H9 (cell line): ENCODE data around the gene TELO2. TPM values are rescaled to one million over a fixed set of nuclear protein-coding genes. Genes with fewer than 3 reads are reported as not detected.

Source experiments
- DNase-seq: peaks from one replicate; pipeline ENCODE4 v3.0.0-alpha.2; 2017
- H2AFZ ChIP-seq: one replicate; pipeline ENCODE4 v1.6.1; 2013; ENCODE audit warnings: mild to moderate bottlenecking, low read length, control low read depth, moderate library complexity
- H2AK5ac ChIP-seq: 2 replicates; pipeline ENCODE4 v1.6.1; 2013; ENCODE audit warnings: low read length, control low read depth, mixed read lengths; ENCODE audit not compliant: insufficient read length
- H2BK120ac ChIP-seq: one replicate; pipeline ENCODE4 v1.6.1; 2013; ENCODE audit warnings: low read depth, mild to moderate bottlenecking, low read length, control low read depth, inconsistent platforms; ENCODE audit not compliant: poor library complexity, severe bottlenecking
- H2BK12ac ChIP-seq: 2 replicates; pipeline ENCODE4 v1.6.1; 2013; ENCODE audit warnings: low read length, control low read depth, mixed read lengths, low read depth; ENCODE audit not compliant: insufficient read length
- H2BK15ac ChIP-seq: 2 replicates; pipeline ENCODE4 v1.6.1; 2013; ENCODE audit warnings: low read depth, low read length, control low read depth
- H2BK20ac ChIP-seq: one replicate; pipeline ENCODE4 v1.6.1; 2013; ENCODE audit warnings: low read depth, mild to moderate bottlenecking, low read length, control low read depth, inconsistent platforms; ENCODE audit not compliant: poor library complexity, severe bottlenecking
- H2BK5ac ChIP-seq: 2 replicates; pipeline ENCODE4 v1.6.1; 2013; ENCODE audit warnings: low read length, control low read depth, mixed read lengths; ENCODE audit not compliant: insufficient read length
- H3K14ac ChIP-seq: 2 replicates; pipeline ENCODE4 v1.6.1; 2013; ENCODE audit warnings: low read length, control low read depth; ENCODE audit not compliant: insufficient read depth
- H3K18ac ChIP-seq: 2 replicates; pipeline ENCODE4 v1.6.1; 2013; ENCODE audit warnings: low read depth, mild to moderate bottlenecking, mixed read lengths, low read length, control low read depth; ENCODE audit not compliant: insufficient read length
- H3K23ac ChIP-seq: 2 replicates; pipeline ENCODE4 v1.6.1; 2013; ENCODE audit warnings: low read length, control low read depth, mixed read lengths, low read depth; ENCODE audit not compliant: insufficient read length
- H3K23me2 ChIP-seq: 2 replicates; pipeline ENCODE4 v1.6.1; 2013; ENCODE audit warnings: low read depth, mild to moderate bottlenecking, mixed read lengths, low read length, control low read depth; ENCODE audit not compliant: insufficient read length, poor library complexity, severe bottlenecking
- H3K27ac ChIP-seq: 2 replicates; pipeline ENCODE4 v1.5.1; 2013; ENCODE audit warnings: low read length, control low read depth, mixed read lengths, low read depth; ENCODE audit not compliant: insufficient read length
- H3K27me3 ChIP-seq: 2 replicates; pipeline ENCODE4 v1.6.1; 2013; ENCODE audit warnings: low read length, control low read depth, inconsistent platforms; ENCODE audit not compliant: insufficient read depth
- H3K4ac ChIP-seq: 2 replicates; pipeline ENCODE4 v1.6.1; 2013; ENCODE audit warnings: low read depth, mild to moderate bottlenecking, control low read depth, inconsistent platforms, low read length, moderate library complexity
- H3K4me1 ChIP-seq: 2 replicates; pipeline ENCODE4 v1.6.1; 2013; ENCODE audit warnings: low read length, control low read depth, inconsistent platforms; ENCODE audit not compliant: insufficient read depth
- H3K4me2 ChIP-seq: 2 replicates; pipeline ENCODE4 v1.6.1; 2013; ENCODE audit warnings: low read length, control low read depth, mixed read lengths; ENCODE audit not compliant: insufficient read length, insufficient read depth
- H3K56ac ChIP-seq: 2 replicates; pipeline ENCODE4 v1.6.1; 2013; ENCODE audit warnings: low read depth, mild to moderate bottlenecking, mixed read lengths, low read length, control low read depth; ENCODE audit not compliant: insufficient read length
- H3K79me1 ChIP-seq: 2 replicates; pipeline ENCODE4 v1.6.1; 2013; ENCODE audit warnings: low read depth, mild to moderate bottlenecking, moderate library complexity, low read length, control low read depth, inconsistent platforms; ENCODE audit not compliant: insufficient read depth, poor library complexity, severe bottlenecking
- H3K79me2 ChIP-seq: 2 replicates; pipeline ENCODE4 v1.6.1; 2013; ENCODE audit warnings: low read length, control low read depth, inconsistent platforms; ENCODE audit not compliant: insufficient read depth
- H3K9ac ChIP-seq: 2 replicates; pipeline ENCODE4 v1.6.1; 2013; ENCODE audit warnings: low read length, control low read depth, mixed read lengths; ENCODE audit not compliant: insufficient read length; ENCODE audit errors: extremely low read depth
- H3K9me3 ChIP-seq: one replicate; pipeline ENCODE4 v1.6.1; 2013; ENCODE audit warnings: low read depth, low read length, inconsistent platforms; ENCODE audit not compliant: control insufficient read depth
- H3T11ph ChIP-seq: one replicate; pipeline ENCODE4 v1.6.1; 2013; ENCODE audit warnings: mild to moderate bottlenecking, low read length, control low read depth, inconsistent platforms
- H4K20me1 ChIP-seq: one replicate; pipeline ENCODE4 v1.6.1; 2013; ENCODE audit not compliant: control insufficient read depth, insufficient read length, insufficient read depth
- H4K5ac ChIP-seq: 2 replicates; pipeline ENCODE4 v1.6.1; 2013; ENCODE audit warnings: low read depth, mild to moderate bottlenecking, mixed read lengths, low read length, control low read depth; ENCODE audit not compliant: insufficient read length
- H4K8ac ChIP-seq: replicated peaks from 2 replicates; pipeline ENCODE4 v1.6.1; 2013; ENCODE audit warnings: low read length, control low read depth, mixed read lengths, low read depth; ENCODE audit not compliant: insufficient read length
- H4K91ac ChIP-seq: 2 replicates; pipeline ENCODE4 v1.6.1; 2013; ENCODE audit warnings: low read depth, mild to moderate bottlenecking, moderate library complexity, mixed read lengths, low read length, control low read depth; ENCODE audit not compliant: insufficient read length
- H3K27ac Mint-ChIP-seq, 3 experiments: 2 replicates in 2 of 3; 3 replicates in 1 of 3; pipeline ENCODE4 v1.8.0; 2020 to 2021; ENCODE audit warnings: mixed read lengths in 3 of 3, mild to moderate bottlenecking in 1 of 3, moderate library complexity in 1 of 3
- H3K27me3 Mint-ChIP-seq: 2 replicates; pipeline ENCODE4 v1.8.0; 2021; ENCODE audit warnings: low read depth, mild to moderate bottlenecking, moderate library complexity, mixed read lengths
- H3K36me3 Mint-ChIP-seq, 3 experiments: 2 replicates in 2 of 3; 3 replicates in 1 of 3; pipeline ENCODE4 v1.8.0; 2020 to 2021; ENCODE audit warnings: low read depth in 3 of 3, mixed read lengths in 3 of 3; ENCODE audit not compliant: insufficient read depth in 1 of 3
- H3K4me1 Mint-ChIP-seq, 2 experiments: 2 replicates each; pipeline ENCODE4 v1.8.0; 2020; ENCODE audit warnings: mixed read lengths in 2 of 2
- H3K4me3 Mint-ChIP-seq, 2 experiments: 2 replicates in 1 of 2; 3 replicates in 1 of 2; pipeline ENCODE4 v1.8.0; 2020 to 2021; ENCODE audit warnings: mild to moderate bottlenecking in 2 of 2, mixed read lengths in 2 of 2, moderate library complexity in 1 of 2
- H3K9me3 Mint-ChIP-seq, 2 experiments: 2 replicates in 1 of 2; 3 replicates in 1 of 2; pipeline ENCODE4 v1.8.0; 2020; ENCODE audit warnings: mild to moderate bottlenecking in 2 of 2, mixed read lengths in 2 of 2, moderate library complexity in 1 of 2
- WGBS: extraction: QIAGEN DNeasy Blood & Tissue Kit; methylation state at CpG from one replicate; pipeline ENCODE4 v1.1.7; 2013; ENCODE audit warnings: missing lambda C conversion rate, low lambda C conversion rate, mixed read lengths; ENCODE audit not compliant: insufficient read length; ENCODE audit errors: extremely low coverage; 5-methylcytosine and 5-hydroxymethylcytosine counted together
- total RNA-seq: library from RNA; stranded (reverse); gene quantifications from 2 replicates; pipeline ENCODE4 v1.2.1, GENCODE V29; 2021
- TF ChIP-seq, protein P1 (sequence below): fragments of 200-600 bp; sonication (generic); conservative IDR thresholded peaks from 3 replicates; pipeline ENCODE4 v1.8.0; 2021; ENCODE audit warnings: antibody characterized with exemption, mild to moderate bottlenecking

Gene TELO2
- total RNA-seq, 1 experiment from 2014 or later: 98.9 TPM

DNA sequence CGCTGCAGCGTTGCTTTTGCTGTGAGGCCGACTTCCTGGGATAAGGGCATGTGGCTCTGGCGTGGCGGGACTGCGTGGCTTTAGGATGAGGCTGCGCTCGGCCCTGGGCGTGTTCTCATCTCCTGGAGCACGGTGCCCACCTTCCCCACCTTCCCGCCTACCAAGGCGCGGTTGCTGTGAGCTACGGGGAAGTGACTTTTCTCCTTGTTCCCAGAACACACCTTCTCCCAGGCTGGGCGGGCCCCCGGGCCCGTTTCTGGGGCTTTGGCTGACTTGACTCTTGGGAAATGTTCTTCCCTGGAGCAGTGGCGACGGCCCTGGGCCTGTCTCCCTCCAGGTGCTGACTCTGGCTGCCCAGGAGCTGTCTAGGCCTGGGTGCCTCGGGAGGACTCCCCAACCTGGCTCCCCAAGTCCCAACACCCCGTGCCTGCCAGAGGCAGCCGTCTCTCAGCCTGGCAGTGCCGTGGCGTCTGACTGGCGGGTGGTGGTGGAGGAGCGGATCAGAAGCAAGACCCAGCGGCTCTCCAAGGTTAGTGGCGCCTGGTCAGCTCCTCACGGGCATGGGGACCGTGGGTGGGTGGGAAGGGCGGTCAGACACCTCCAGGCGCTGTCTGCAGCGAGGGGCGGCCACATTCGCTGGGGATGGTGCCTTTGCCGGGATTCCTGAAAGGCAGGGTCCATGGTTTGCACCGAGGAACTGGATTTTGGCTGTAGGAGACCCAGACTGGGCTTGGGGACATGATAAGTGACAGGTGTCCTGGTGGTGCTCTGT is 12.1 kb downstream of the TELO2 start:
- no peak overlapping the region for H3K18ac ChIP-seq
- H3K4ac ChIP-seq: no peak overlapping the region
- no peak overlapping the region for H2BK12ac ChIP-seq
- no peaks in the 10 kb centered on the region for H3K27me3 Mint-ChIP-seq
- no peak overlapping the region for H4K5ac ChIP-seq
- no peaks in the 10 kb centered on the region for H3K4me1 ChIP-seq
- no peaks in the 10 kb centered on the region for H3K27me3 ChIP-seq
- no peak overlapping the region for H3K4me2 ChIP-seq
- H4K8ac ChIP-seq: no peak overlapping the region
- H4K91ac ChIP-seq: no peak overlapping the region
- no peak overlapping the region for H2BK15ac ChIP-seq
- H2BK20ac ChIP-seq: no peak overlapping the region
- no peaks in the 10 kb centered on the region for H3K79me2 ChIP-seq
- no peaks in the 10 kb centered on the region for H3K79me1 ChIP-seq
- TF ChIP-seq, protein P1, sequence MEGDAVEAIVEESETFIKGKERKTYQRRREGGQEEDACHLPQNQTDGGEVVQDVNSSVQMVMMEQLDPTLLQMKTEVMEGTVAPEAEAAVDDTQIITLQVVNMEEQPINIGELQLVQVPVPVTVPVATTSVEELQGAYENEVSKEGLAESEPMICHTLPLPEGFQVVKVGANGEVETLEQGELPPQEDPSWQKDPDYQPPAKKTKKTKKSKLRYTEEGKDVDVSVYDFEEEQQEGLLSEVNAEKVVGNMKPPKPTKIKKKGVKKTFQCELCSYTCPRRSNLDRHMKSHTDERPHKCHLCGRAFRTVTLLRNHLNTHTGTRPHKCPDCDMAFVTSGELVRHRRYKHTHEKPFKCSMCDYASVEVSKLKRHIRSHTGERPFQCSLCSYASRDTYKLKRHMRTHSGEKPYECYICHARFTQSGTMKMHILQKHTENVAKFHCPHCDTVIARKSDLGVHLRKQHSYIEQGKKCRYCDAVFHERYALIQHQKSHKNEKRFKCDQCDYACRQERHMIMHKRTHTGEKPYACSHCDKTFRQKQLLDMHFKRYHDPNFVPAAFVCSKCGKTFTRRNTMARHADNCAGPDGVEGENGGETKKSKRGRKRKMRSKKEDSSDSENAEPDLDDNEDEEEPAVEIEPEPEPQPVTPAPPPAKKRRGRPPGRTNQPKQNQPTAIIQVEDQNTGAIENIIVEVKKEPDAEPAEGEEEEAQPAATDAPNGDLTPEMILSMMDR: no peak
- no peak overlapping the region for H3K23ac ChIP-seq
- H3K14ac ChIP-seq: no peak overlapping the region
- H3K4me1 Mint-ChIP-seq: no peaks in the 10 kb centered on the region
- H3K27ac Mint-ChIP-seq: no peak overlapping the region
- no peak overlapping the region for H2BK5ac ChIP-seq
- H3K9me3 Mint-ChIP-seq: no peaks in the 10 kb centered on the region
- no peak overlapping the region for H2BK120ac ChIP-seq
- H3K27ac ChIP-seq: no peak overlapping the region
- no peak overlapping the region for H3K9ac ChIP-seq
- no CpG with 5 or more reads among the region's 37 CpGs for WGBS
- no peak for DNase-seq
- no peak overlapping the region for H3K4me3 Mint-ChIP-seq
- H3T11ph ChIP-seq: no peak overlapping the region
- no peaks in the 10 kb centered on the region for H4K20me1 ChIP-seq
- no peak overlapping the region for H2AK5ac ChIP-seq
- no peak overlapping the region for H3K56ac ChIP-seq
- H3K36me3 Mint-ChIP-seq: peaks cover 15 to 36% (median 30%) of the 10 kb centered on the region in 3 experiments; a peak in 6 of 7 replicates
- H2AFZ ChIP-seq: no peak overlapping the region
- H3K23me2 ChIP-seq: no peaks in the 10 kb centered on the region
- no peaks in the 10 kb centered on the region for H3K9me3 ChIP-seq
